Peyer's patch (tissue), 4 donors: ENCODE data around the gene LILRB2. TPM values are rescaled to one million over a fixed set of nuclear protein-coding genes. Genes with fewer than 3 reads are reported as not detected.
"Not testable (repeated sequence)": the region's sequence is repeated elsewhere in the genome, so short reads cannot be mapped to it uniquely, and the experiment has no call there.

Experiments
- DNase-seq, 3 donors: peaks; one replicate each; pipeline ENCODE4 v3.0.0-alpha.2; 2017 to 2019
- H3K27ac ChIP-seq, 4 donors: fragments of 200-600 bp; sonication (generic); one replicate each; pipeline ENCODE4 v1.5.1; 2016 to 2019
- H3K27me3 ChIP-seq, 2 donors: fragments of 200-600 bp; sonication (generic); one replicate each; pipeline ENCODE4 v1.5.1; 2019
- H3K36me3 ChIP-seq, 3 donors: fragments of 200-600 bp; sonication (generic); one replicate each; pipeline ENCODE4 v1.5.1; 2016 to 2019
- H3K4me1 ChIP-seq, 4 donors: fragments of 200-600 bp; sonication (generic); one replicate each; pipeline ENCODE4 v1.5.1; 2016 to 2019
- H3K4me3 ChIP-seq, 4 donors: fragments of 200-600 bp; sonication (generic); 1 replicate in 3 of 4; 2 replicates in 1 of 4; pipeline ENCODE4 v1.5.1; 2016 to 2019; ENCODE audit warnings: mild to moderate bottlenecking in 1 of 4
- H3K9me3 ChIP-seq, 4 donors: fragments of 200-600 bp; sonication (generic); one replicate each; pipeline ENCODE4 v1.5.1; 2016 to 2019; ENCODE audit warnings: mild to moderate bottlenecking in 1 of 4
- CTCF ChIP-seq, 6 experiments: fragments of 450-650 bp in 4 of 6; fragments of 200-600 bp in 2 of 6; sonication (generic) in 1 of 6; IDR thresholded peaks; one replicate each; pipeline ENCODE4 v1.5.1; 2017 to 2019; ENCODE audit warnings: antibody characterized with exemption in 6 of 6, mild to moderate bottlenecking in 3 of 6, moderate library complexity in 1 of 6
- POLR2A ChIP-seq, 2 donors: fragments of 450-650 bp; IDR thresholded peaks; one replicate each; pipeline ENCODE4 v1.5.1; 2017; ENCODE audit warnings: antibody characterized with exemption in 2 of 2, mild to moderate bottlenecking in 2 of 2, moderate library complexity in 2 of 2
- total RNA-seq, 4 donors: library from RNA; depleted of rRNA; stranded (reverse); fragments of >200 nt; gene quantifications; one replicate each; pipeline ENCODE4 v1.1.0, GENCODE V29; 2016

The LILRB2 gene
- total RNA-seq, 4 donors from 2014 or later: 0.53 to 11.6 (median 1.6) TPM

- Histone ChIP-seq H3K27ac (no peak overlapping the region), H3K36me3 (no peaks in the 10 kb centered on the region), H3K4me3 (no peak overlapping the region), H3K27me3 (no peaks in the 10 kb centered on the region), H3K4me1 (no peaks in the 10 kb centered on the region), H3K9me3 (no peaks in the 10 kb centered on the region)
- DNase-seq: no peak
- TF ChIP-seq POLR2A (IDR thresholded peaks at IDR 0.05): no peak
- TF ChIP-seq CTCF (IDR thresholded peaks at IDR 0.05): no peak
Measured at GRCh38 chr19:54273821-54274220, 7.1 kb downstream of the LILRB2 start.

GRCh38 chr19:54272181-54272580 is 8.7 kb downstream of the LILRB2 start:
- not testable (repeated sequence) for H3K36me3 ChIP-seq, DNase-seq, H3K4me3 ChIP-seq, H3K9me3 ChIP-seq, H3K4me1 ChIP-seq, H3K27me3 ChIP-seq, H3K27ac ChIP-seq

- not testable (repeated sequence) for DNase-seq, H3K4me1 ChIP-seq, H3K9me3 ChIP-seq, H3K27me3 ChIP-seq, H3K36me3 ChIP-seq, H3K27ac ChIP-seq, H3K4me3 ChIP-seq
Measured at GRCh38 chr19:54271587-54271986, 9.3 kb downstream of the LILRB2 start.

- DNase-seq: no peak
- no peak for TF ChIP-seq CTCF (IDR thresholded peaks at IDR 0.05)
- no peak for TF ChIP-seq POLR2A (IDR thresholded peaks at IDR 0.05)
- Histone ChIP-seq H3K36me3 (no peaks in the 10 kb centered on the region), H3K4me3 (no peak overlapping the region), H3K27me3 (no peaks in the 10 kb centered on the region), H3K9me3 (no peaks in the 10 kb centered on the region), H3K4me1 (no peaks in the 10 kb centered on the region), H3K27ac (no peak overlapping the region)
Measured at GRCh38 chr19:54271106-54271505, 9.8 kb downstream of the LILRB2 start.

- no peaks in the 10 kb centered on the region for H3K4me1 ChIP-seq
- TF ChIP-seq POLR2A (IDR thresholded peaks at IDR 0.05): no peak
- no peak for TF ChIP-seq CTCF (IDR thresholded peaks at IDR 0.05)
Measured at GRCh38 chr19:54268936-54269335, 12.0 kb downstream of the LILRB2 start.

GRCh38 chr19:54266133-54266532 is 14.8 kb downstream of the LILRB2 start:
- no peaks in the 10 kb centered on the region for H3K4me1 ChIP-seq
- H3K27me3 ChIP-seq: no peaks in the 10 kb centered on the region
- H3K4me3 ChIP-seq: no peak overlapping the region
- TF ChIP-seq CTCF (IDR thresholded peaks at IDR 0.05) (peak in 5 of 6 experiments; percentile 38 to 67 (median 58)), POLR2A (IDR thresholded peaks at IDR 0.05) (no peak)
- H3K36me3 ChIP-seq: no peaks in the 10 kb centered on the region
- H3K27ac ChIP-seq: no peak overlapping the region
- H3K9me3 ChIP-seq: no peaks in the 10 kb centered on the region
- DNase-seq: peak; percentile 76 to 92 (median 78)

More at GRCh38 chr19:54268936-54269335, 12.0 kb downstream of the LILRB2 start:
- Histone ChIP-seq H3K27ac (no peak overlapping the region), H3K27me3 (no peaks in the 10 kb centered on the region), H3K4me3 (no peak overlapping the region), H3K36me3 (no peaks in the 10 kb centered on the region), H3K9me3 (no peaks in the 10 kb centered on the region)
- no peak for DNase-seq

- Histone ChIP-seq H3K4me1 (no peaks in the 10 kb centered on the region), H3K27me3 (no peaks in the 10 kb centered on the region), H3K9me3 (no peaks in the 10 kb centered on the region), H3K36me3 (no peaks in the 10 kb centered on the region), H3K27ac (no peak overlapping the region), H3K4me3 (no peak overlapping the region)
- TF ChIP-seq CTCF (IDR thresholded peaks at IDR 0.05) (no peak), POLR2A (IDR thresholded peaks at IDR 0.05) (no peak)
- no peak for DNase-seq
Measured at GRCh38 chr19:54262470-54262869, 18.4 kb downstream of the LILRB2 start.
